SH-SY5Y (cell line): ENCODE measurements around the gene KAT8.

Source experiments
- GATA2 ChIP-seq: IDR thresholded peaks from 2 replicates; pipeline ENCODE4 v1.6.1; 2011; ENCODE audit warnings: mild to moderate bottlenecking, low read depth, low read length
- GATA3 ChIP-seq: IDR thresholded peaks from 2 replicates; pipeline ENCODE4 v1.6.1; 2011; ENCODE audit warnings: low read depth, mild to moderate bottlenecking, low read length, moderate library complexity

Gene KAT8

DNA sequence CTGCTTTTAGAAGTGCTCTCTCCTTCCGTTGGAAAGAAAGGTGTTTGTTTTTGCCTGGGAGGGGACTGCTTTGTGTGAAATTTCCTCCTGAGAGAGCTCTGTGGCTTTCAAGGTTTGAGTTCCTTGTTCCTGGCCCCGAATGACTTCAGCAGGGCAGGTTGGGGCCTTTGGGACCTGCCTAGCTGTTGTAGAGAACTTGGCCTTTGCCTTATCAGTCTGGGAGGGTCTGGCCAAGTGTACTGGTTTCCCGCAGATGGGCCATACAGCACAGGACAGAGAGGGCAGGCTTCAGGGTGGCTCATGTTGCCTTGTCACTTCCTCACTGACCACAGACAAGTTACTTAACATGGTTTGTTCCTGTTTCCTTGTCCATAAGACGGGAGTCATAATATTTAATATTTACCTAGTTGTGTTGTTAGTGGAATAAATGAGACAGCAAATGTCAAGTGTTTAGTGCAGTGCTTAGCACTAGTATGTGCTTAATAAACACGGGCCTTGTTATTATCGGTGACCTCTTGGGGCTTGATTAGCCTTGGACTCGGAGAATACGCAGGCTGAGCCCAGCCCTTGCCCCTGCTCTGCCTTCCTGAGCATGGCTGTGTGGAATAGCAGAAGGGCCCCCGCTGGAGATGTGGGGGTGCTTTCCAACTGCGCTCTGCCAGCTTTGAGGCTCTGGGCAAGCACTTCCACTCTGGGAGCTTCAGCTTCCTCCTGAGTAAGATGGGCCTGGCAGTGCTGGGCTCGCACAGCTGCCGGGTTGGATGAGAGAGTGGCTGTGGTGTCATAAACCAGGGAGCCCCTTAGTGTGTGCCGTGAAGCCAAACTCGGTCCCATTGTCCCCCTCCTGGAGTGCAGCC is 11.5 kb downstream of the KAT8 start:
- TF ChIP-seq GATA3 (no peak), GATA2 (no peak)

DNA sequence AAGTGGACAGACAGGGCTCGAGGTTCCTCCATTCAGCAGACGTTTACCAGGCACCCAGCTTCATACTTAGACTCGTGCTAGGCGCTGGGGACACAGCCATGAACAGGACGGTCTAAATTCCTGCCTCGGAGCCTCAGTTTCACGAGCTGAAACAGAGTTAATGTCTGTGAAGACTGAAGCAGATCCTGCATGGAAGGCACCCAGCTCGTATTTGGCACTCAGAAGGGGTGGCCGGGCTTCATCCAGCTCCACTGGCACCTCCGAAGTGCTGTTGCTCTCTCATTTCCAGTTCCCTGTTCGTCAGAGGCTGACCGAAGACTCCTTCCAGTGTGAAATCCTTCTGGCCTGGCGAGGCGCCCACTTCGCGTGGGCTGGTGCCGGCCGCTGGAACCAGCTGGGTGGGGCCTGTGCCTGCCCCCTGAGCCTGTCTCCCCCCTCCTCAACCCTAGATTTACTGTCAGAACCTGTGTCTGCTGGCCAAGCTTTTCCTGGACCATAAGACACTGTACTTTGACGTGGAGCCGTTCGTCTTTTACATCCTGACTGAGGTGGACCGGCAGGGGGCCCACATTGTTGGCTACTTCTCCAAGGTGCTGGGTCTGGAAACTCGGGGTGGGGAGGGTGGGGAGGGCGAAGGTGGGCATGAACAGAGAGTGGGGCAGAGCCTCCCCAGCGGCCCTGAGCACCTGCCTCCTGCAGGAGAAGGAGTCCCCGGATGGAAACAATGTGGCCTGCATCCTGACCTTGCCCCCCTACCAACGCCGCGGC is 12.3 kb downstream of the KAT8 start:
- TF ChIP-seq GATA2 (no peak), GATA3 (no peak)

- no peak for TF ChIP-seq GATA3
- no peak for TF ChIP-seq GATA2
Observed at GRCh38 chr16:31130336-31130891, 12.9 kb downstream of the KAT8 start.

DNA sequence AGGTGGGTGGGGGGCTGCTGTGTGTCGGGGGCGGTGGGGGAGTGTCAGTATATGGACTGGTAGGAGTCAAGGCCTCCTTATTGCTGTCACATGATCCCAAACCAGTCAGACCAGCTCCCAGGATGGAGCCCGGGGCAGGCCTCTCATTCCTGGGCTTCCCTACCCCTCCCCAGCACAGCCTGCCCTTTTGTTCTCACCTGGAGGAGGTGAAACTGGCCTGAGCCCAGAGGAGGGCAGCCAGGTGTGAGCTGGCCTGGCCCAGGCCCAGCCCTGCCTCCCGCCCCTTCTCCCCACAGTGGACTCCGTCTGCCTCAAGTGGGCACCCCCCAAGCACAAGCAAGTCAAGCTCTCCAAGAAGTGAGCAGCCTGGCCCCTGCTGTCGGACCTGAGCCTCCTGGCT is 13.4 kb downstream of the KAT8 start:
- TF ChIP-seq GATA3 (no peak), GATA2 (no peak)

GRCh38 chr16:31131416-31131815 is 14.0 kb downstream of the KAT8 start:
- no peak for TF ChIP-seq GATA3
- no peak for TF ChIP-seq GATA2

DNA sequence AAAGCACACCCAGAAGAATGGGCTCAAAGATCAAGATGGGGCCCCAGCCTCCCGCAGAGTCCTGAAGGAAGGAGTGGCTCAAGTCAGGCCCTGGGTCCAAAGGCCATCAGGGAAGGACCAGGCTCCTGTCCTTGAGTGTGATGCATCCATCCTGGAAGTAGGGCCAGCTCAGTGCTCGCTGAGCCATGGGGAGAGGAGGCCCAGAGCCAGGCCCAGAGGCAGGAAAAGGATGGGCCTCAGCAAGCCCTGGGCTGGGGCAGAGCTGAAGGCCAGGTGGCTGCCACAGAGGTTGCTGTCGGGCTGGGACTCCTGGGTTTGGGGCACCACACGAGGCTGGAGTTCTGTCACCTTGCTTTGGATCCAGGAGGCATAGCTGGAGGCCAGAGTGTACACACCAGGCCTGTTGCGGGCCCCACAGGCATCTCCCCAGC is 14.4 kb downstream of the KAT8 start:
- no peak for TF ChIP-seq GATA2
- TF ChIP-seq GATA3 = no peak

- no peak for TF ChIP-seq GATA3
- no peak for TF ChIP-seq GATA2
Observed at GRCh38 chr16:31132303-31132979, 15.0 kb downstream of the KAT8 start.

DNA sequence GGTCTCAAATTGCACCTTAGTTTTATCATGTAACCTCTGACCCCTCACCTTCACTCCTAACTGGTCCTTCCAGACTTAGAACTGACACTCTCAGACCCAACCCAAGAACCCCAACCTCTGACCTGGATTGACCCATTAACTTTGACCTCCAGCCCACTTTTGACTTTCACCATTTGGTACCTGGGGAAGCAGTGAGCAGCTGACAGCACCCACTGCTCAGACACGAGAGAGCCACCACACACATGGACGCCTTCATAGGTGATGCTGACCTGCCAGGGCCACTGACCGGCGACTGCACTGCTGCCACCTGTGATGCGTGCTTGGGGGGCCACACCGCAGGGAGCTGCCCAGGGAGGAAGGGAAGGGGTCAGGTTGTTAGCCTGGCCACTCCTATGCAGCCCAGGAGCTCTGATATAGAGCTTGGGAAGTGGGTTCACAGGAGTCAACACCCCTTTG is 15.6 kb downstream of the KAT8 start:
- TF ChIP-seq GATA3 = no peak

DNA sequence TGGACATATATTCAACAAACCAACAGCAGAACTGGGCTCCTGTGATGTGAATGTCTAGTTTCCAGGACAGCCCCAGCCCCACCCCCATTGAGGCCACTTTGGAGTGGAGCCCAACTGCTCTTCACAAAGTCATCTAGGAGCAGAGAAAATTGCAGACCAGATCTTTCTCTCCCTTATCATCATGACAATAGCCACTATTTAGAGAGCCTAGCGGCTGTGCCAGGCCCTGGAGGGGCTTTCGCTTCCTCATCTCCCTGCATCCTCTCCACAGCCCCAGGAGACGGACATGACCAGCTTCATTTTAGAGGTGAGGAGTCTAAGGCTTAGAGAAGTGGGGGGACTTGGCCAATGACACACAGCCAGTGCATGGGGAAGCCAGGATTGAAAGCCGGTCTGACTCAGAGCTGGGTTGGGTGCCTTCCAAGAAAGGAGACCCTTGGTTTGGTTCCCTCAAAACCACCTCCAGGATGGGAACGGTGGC is 16.7 kb downstream of the KAT8 start:
- no peak for TF ChIP-seq GATA3
- TF ChIP-seq GATA2 = no peak

GRCh38 chr16:31134625-31135534 is 17.4 kb downstream of the KAT8 start:
- no peak for TF ChIP-seq GATA3
- no peak for TF ChIP-seq GATA2

- TF ChIP-seq GATA2 = no peak
Observed at GRCh38 chr16:31135535-31136286, 18.2 kb downstream of the KAT8 start, which contains the start of gene PRSS8. Gene PRSS8 (minus strand): TSS chr16:31135727. CDS start chr16:31135498, 229 bp downstream.

GRCh38 chr16:31136287-31136662 is 18.8 kb downstream of the KAT8 start:
- TF ChIP-seq GATA3 (no peak), GATA2 (no peak)
